Esophagus mucosa (tissue), 1 donor: ENCODE results near the gene LIN54. TPM values are rescaled to one million over a fixed set of nuclear protein-coding genes. Genes with fewer than 3 reads are reported as not detected.
"Not testable (repeated sequence)": the region's sequence is repeated elsewhere in the genome, so short reads cannot be mapped to it uniquely, and the experiment has no call there.

Source experiments
- ATAC-seq: fragments of 200-7000 bp; cut with Tn5 transposase; one replicate; pipeline ENCODE4 v1.9.1; 2020
- total RNA-seq: library from RNA; stranded (reverse); gene quantifications from one replicate; pipeline ENCODE4 v1.2.4, GENCODE V29; 2023
- donor health status: DM: yes; HTN: yes; CAD: no.

LIN54 gene
- total RNA-seq, 1 donor from 2014 or later = 12.0 TPM

- ATAC-seq = no peak
Observed at GRCh38 chr4:82939414-82939813, 71.2 kb downstream of the LIN54 start.

GRCh38 chr4:82934441-82934840, 76.2 kb downstream of the LIN54 start:
- no peak for ATAC-seq

GRCh38 chr4:82930848-82931755, 79.5 kb downstream of the LIN54 start:
- no peak for ATAC-seq

GRCh38 chr4:82921795-82922194, 88.8 kb downstream of the LIN54 start:
- ATAC-seq = no peak

- no peak for ATAC-seq
Observed at GRCh38 chr4:82919386-82919785, 91.2 kb downstream of the LIN54 start.

- no peak for ATAC-seq
Observed at GRCh38 chr4:82918091-82918490, 92.5 kb downstream of the LIN54 start.

- ATAC-seq = not testable (repeated sequence)
Observed at GRCh38 chr4:82913968-82914367, 96.7 kb downstream of the LIN54 start.

GRCh38 chr4:82913305-82913704, 97.3 kb downstream of the LIN54 start:
- no peak for ATAC-seq

GRCh38 chr4:82909326-82909725, 101.3 kb downstream of the LIN54 start:
- ATAC-seq = no peak

GRCh38 chr4:82906469-82906868, 104.2 kb downstream of the LIN54 start:
- no peak for ATAC-seq

GRCh38 chr4:82905205-82905604, 105.4 kb downstream of the LIN54 start:
- ATAC-seq = no peak

- no peak for ATAC-seq
Observed at GRCh38 chr4:82903737-82904136, 106.9 kb downstream of the LIN54 start.

- ATAC-seq = no peak
Observed at GRCh38 chr4:82901183-82901718, 109.4 kb downstream of the LIN54 start.

- ATAC-seq = peak; percentile 98
Observed at GRCh38 chr4:82900411-82901182, 110.0 kb downstream of the LIN54 start, which contains the start of gene THAP9. Gene THAP9 (plus strand): TSS chr4:82900735. CDS start chr4:82900803, 68 bp downstream.

GRCh38 chr4:82900066-82900410, 110.6 kb downstream of the LIN54 start:
- ATAC-seq = peak; percentile 0

GRCh38 chr4:82899374-82900065, 111.1 kb downstream of the LIN54 start:
- ATAC-seq = no peak

- no peak for ATAC-seq
Observed at GRCh38 chr4:82898322-82899243, 112.0 kb downstream of the LIN54 start.

GRCh38 chr4:82896755-82897154, 113.9 kb downstream of the LIN54 start:
- ATAC-seq = no peak

GRCh38 chr4:82893942-82894341, 116.7 kb downstream of the LIN54 start:
- no peak for ATAC-seq

- no peak for ATAC-seq
Observed at GRCh38 chr4:82892467-82892802, 118.2 kb downstream of the LIN54 start.

- ATAC-seq = no peak
Observed at GRCh38 chr4:82891707-82892466, 118.7 kb downstream of the LIN54 start.
